Neural cell (in vitro differentiated cells): ENCODE measurements around the gene CACNA1I.

Experiments used
- CTCF ChIP-seq: fragments of 450-650 bp; IDR thresholded peaks from 2 replicates; pipeline ENCODE4 v1.5.1; 2014; ENCODE audit warnings: antibody characterized with exemption, mild to moderate bottlenecking, moderate library complexity; ENCODE audit not compliant: poor library complexity, severe bottlenecking
- EZH2 ChIP-seq: fragments of 200-600, 300-800 bp; shearing (Covaris generic), sonication (generic); IDR thresholded peaks from 2 replicates; pipeline ENCODE4 v1.6.1; 2014; ENCODE audit warnings: antibody characterized with exemption, low read length, borderline replicate concordance, mild to moderate bottlenecking; ENCODE audit not compliant: insufficient read depth, poor library complexity, severe bottlenecking

- no peak for TF ChIP-seq EZH2
- TF ChIP-seq CTCF, result no peak
Observed at GRCh38 chr22:39658367-39658766, 87.8 kb downstream of the CACNA1I start.
